Measurements from ENCODE around the gene RABEP1. TPM values are rescaled to one million over a fixed set of nuclear protein-coding genes. Genes with fewer than 3 reads are reported as not detected.

Gene RABEP1
- total RNA-seq, 1 donor from 2014 or later: 27.7 TPM

GRCh38 chr17:5284681-5285080, 2.6 kb downstream of the RABEP1 start:
- Histone ChIP-seq H3K4me3 (ENCODE audit: low read depth, low read length) (no peak overlapping the region), H3K27me3 (ENCODE audit: control insufficient read depth, insufficient read depth, low read length) (no peaks in the 10 kb centered on the region), H3K36me3 (ENCODE audit: control insufficient read depth, insufficient read depth, low read length) (no peaks in the 10 kb centered on the region)
- no peak for DNase-seq (ENCODE audit: low read depth)
- TF ChIP-seq CTCF (IDR thresholded peaks at IDR 0.05; ENCODE audit: insufficient read depth, low read length, poor library complexity, severe bottlenecking): no peak

GRCh38 chr17:5286846-5287245, 4.8 kb downstream of the RABEP1 start:
- Histone ChIP-seq H3K36me3 (ENCODE audit: control insufficient read depth, insufficient read depth, low read length) (no peaks in the 10 kb centered on the region), H3K4me3 (ENCODE audit: low read depth, low read length) (no peak overlapping the region), H3K27me3 (ENCODE audit: control insufficient read depth, insufficient read depth, low read length) (no peaks in the 10 kb centered on the region)
- DNase-seq (ENCODE audit: low read depth): no peak
- TF ChIP-seq CTCF (IDR thresholded peaks at IDR 0.05; ENCODE audit: insufficient read depth, low read length, poor library complexity, severe bottlenecking): no peak

GRCh38 chr17:5291683-5292350, 9.7 kb downstream of the RABEP1 start:
- DNase-seq (ENCODE audit: low read depth): no peak
- Histone ChIP-seq H3K36me3 (ENCODE audit: control insufficient read depth, insufficient read depth, low read length) (no peaks in the 10 kb centered on the region), H3K27me3 (ENCODE audit: control insufficient read depth, insufficient read depth, low read length) (no peaks in the 10 kb centered on the region), H3K4me3 (ENCODE audit: low read depth, low read length) (no peak overlapping the region)
- TF ChIP-seq CTCF (IDR thresholded peaks at IDR 0.05; ENCODE audit: insufficient read depth, low read length, poor library complexity, severe bottlenecking): no peak

- no peak for TF ChIP-seq CTCF (IDR thresholded peaks at IDR 0.05; ENCODE audit: insufficient read depth, low read length, poor library complexity, severe bottlenecking)
- H3K27me3 ChIP-seq (ENCODE audit: control insufficient read depth, insufficient read depth, low read length): no peaks in the 10 kb centered on the region
- no peaks in the 10 kb centered on the region for H3K36me3 ChIP-seq (ENCODE audit: control insufficient read depth, insufficient read depth, low read length)
- DNase-seq (ENCODE audit: low read depth): no peak
- H3K4me3 ChIP-seq (ENCODE audit: low read depth, low read length): no peak overlapping the region
Observed at GRCh38 chr17:5297245-5297644, 15.2 kb downstream of the RABEP1 start.

GRCh38 chr17:5299383-5299782, 17.3 kb downstream of the RABEP1 start:
- H3K27me3 ChIP-seq (ENCODE audit: control insufficient read depth, insufficient read depth, low read length): no peaks in the 10 kb centered on the region
- H3K4me3 ChIP-seq (ENCODE audit: low read depth, low read length): no peak overlapping the region
- no peak for TF ChIP-seq CTCF (IDR thresholded peaks at IDR 0.05; ENCODE audit: insufficient read depth, low read length, poor library complexity, severe bottlenecking)
- no peaks in the 10 kb centered on the region for H3K36me3 ChIP-seq (ENCODE audit: control insufficient read depth, insufficient read depth, low read length)
- DNase-seq (ENCODE audit: low read depth): no peak

GRCh38 chr17:5304636-5305035, 22.6 kb downstream of the RABEP1 start:
- Histone ChIP-seq H3K4me3 (ENCODE audit: low read depth, low read length) (no peak overlapping the region), H3K27me3 (ENCODE audit: control insufficient read depth, insufficient read depth, low read length) (no peaks in the 10 kb centered on the region), H3K36me3 (ENCODE audit: control insufficient read depth, insufficient read depth, low read length) (no peaks in the 10 kb centered on the region)
- DNase-seq (ENCODE audit: low read depth): no peak
- TF ChIP-seq CTCF (IDR thresholded peaks at IDR 0.05; ENCODE audit: insufficient read depth, low read length, poor library complexity, severe bottlenecking): no peak
